HCT116 (cell line): Measurements from ENCODE around the gene ADARB2.

Experiments
- ELF1 ChIP-seq: IDR thresholded peaks from 2 replicates; pipeline ENCODE4 v1.6.1; 2012; ENCODE audit warnings: low read depth, borderline replicate concordance
- EZH2 ChIP-seq: fragments of 200-600 bp; sonication (generic); IDR thresholded peaks from 2 replicates; pipeline ENCODE4 v1.6.1; 2017; ENCODE audit warnings: antibody characterized with exemption, mixed run types
- FOSL1 ChIP-seq: IDR thresholded peaks from 2 replicates; pipeline ENCODE4 v1.6.1; 2012; ENCODE audit warnings: low read depth
- POLR2A ChIP-seq: IDR thresholded peaks from 2 replicates; pipeline ENCODE4 v1.7.0; 2011; ENCODE audit warnings: borderline replicate concordance; ENCODE audit not compliant: insufficient read depth, insufficient read length; ENCODE audit errors: extremely low read depth
- SRF ChIP-seq: IDR thresholded peaks from 2 replicates; pipeline ENCODE4 v1.6.1; 2012; ENCODE audit warnings: low read depth
- YY1 ChIP-seq: IDR thresholded peaks from 2 replicates; pipeline ENCODE4 v1.6.1; 2011; ENCODE audit warnings: low read length, low read depth, moderate library complexity, mild to moderate bottlenecking; ENCODE audit not compliant: insufficient replicate concordance; ENCODE audit errors: extremely low read depth
- TF ChIP-seq, protein P1 (sequence below), 3 experiments: fragments of 200-600 bp in 1 of 3; sonication (generic) in 1 of 3; IDR thresholded peaks in 2 of 3; conservative IDR thresholded peaks in 1 of 3; 2 replicates each; pipeline ENCODE4 v1.5.1; 2012 to 2017; ENCODE audit warnings: low read depth in 2 of 3, low read length in 2 of 3, antibody characterized with exemption in 1 of 3, borderline replicate concordance in 1 of 3, control low read depth in 1 of 3, mild to moderate bottlenecking in 1 of 3, mixed read lengths in 1 of 3, mixed run types in 1 of 3, moderate library complexity in 1 of 3; ENCODE audit not compliant: insufficient read depth in 1 of 3
- TF ChIP-seq, protein P2 (sequence below): IDR thresholded peaks from 2 replicates; pipeline ENCODE4 v1.6.1; 2012; ENCODE audit warnings: low read depth

DNA sequence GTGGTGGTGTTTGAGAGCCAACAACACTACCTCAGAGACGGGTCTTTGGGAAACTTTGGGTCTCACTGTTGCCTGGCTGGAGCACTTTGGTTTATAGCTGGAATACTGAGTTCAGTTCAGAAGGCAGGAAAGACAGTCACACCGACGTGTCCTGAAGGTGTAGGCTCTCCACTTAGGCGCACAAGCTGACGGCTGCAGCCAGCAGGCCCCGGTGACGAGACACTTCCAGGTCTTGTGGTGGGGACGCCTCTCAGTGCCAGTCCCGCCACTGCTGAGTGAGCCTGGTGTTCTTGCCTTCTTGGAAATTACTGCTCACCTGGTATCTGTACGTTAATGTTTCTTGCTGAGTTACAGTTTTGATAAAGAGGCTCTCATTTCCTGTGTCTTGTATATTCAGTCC lies 607.1 kb downstream of the ADARB2 start:
- TF ChIP-seq, protein P1, sequence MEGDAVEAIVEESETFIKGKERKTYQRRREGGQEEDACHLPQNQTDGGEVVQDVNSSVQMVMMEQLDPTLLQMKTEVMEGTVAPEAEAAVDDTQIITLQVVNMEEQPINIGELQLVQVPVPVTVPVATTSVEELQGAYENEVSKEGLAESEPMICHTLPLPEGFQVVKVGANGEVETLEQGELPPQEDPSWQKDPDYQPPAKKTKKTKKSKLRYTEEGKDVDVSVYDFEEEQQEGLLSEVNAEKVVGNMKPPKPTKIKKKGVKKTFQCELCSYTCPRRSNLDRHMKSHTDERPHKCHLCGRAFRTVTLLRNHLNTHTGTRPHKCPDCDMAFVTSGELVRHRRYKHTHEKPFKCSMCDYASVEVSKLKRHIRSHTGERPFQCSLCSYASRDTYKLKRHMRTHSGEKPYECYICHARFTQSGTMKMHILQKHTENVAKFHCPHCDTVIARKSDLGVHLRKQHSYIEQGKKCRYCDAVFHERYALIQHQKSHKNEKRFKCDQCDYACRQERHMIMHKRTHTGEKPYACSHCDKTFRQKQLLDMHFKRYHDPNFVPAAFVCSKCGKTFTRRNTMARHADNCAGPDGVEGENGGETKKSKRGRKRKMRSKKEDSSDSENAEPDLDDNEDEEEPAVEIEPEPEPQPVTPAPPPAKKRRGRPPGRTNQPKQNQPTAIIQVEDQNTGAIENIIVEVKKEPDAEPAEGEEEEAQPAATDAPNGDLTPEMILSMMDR (IDR thresholded peaks at IDR 0.05 in 2 of 3, conservative IDR thresholded peaks at IDR 0.05 in 1 of 3; ENCODE audit: borderline replicate concordance in 1 of 3, insufficient read depth in 1 of 3, low read depth in 2 of 3, low read length in 2 of 3), result no peak
- TF ChIP-seq POLR2A, result no peak
- no peak for TF ChIP-seq ELF1
- no peak for TF ChIP-seq EZH2
- no peak for TF ChIP-seq YY1
- no peak for TF ChIP-seq SRF
- TF ChIP-seq, protein P2, sequence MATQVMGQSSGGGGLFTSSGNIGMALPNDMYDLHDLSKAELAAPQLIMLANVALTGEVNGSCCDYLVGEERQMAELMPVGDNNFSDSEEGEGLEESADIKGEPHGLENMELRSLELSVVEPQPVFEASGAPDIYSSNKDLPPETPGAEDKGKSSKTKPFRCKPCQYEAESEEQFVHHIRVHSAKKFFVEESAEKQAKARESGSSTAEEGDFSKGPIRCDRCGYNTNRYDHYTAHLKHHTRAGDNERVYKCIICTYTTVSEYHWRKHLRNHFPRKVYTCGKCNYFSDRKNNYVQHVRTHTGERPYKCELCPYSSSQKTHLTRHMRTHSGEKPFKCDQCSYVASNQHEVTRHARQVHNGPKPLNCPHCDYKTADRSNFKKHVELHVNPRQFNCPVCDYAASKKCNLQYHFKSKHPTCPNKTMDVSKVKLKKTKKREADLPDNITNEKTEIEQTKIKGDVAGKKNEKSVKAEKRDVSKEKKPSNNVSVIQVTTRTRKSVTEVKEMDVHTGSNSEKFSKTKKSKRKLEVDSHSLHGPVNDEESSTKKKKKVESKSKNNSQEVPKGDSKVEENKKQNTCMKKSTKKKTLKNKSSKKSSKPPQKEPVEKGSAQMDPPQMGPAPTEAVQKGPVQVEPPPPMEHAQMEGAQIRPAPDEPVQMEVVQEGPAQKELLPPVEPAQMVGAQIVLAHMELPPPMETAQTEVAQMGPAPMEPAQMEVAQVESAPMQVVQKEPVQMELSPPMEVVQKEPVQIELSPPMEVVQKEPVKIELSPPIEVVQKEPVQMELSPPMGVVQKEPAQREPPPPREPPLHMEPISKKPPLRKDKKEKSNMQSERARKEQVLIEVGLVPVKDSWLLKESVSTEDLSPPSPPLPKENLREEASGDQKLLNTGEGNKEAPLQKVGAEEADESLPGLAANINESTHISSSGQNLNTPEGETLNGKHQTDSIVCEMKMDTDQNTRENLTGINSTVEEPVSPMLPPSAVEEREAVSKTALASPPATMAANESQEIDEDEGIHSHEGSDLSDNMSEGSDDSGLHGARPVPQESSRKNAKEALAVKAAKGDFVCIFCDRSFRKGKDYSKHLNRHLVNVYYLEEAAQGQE, result no peak
- TF ChIP-seq FOSL1, result no peak
